PC-3 (cell line): ENCODE measurements around the gene MAT2B.

Experiments
- EZH2phosphoT487 ChIP-seq: fragments of 300-600 bp; sonication (generic); IDR thresholded peaks from 2 replicates; pipeline ENCODE4 v1.6.1; 2018; ENCODE audit warnings: mild to moderate bottlenecking, antibody characterized with exemption, low read length, borderline replicate concordance
- TF ChIP-seq, protein P1 (sequence below): fragments of 300-600 bp; sonication (generic); conservative IDR thresholded peaks from 2 replicates; pipeline ENCODE4 v1.5.1; 2017; ENCODE audit warnings: antibody characterized with exemption, low read depth, mild to moderate bottlenecking, low read length

DNA sequence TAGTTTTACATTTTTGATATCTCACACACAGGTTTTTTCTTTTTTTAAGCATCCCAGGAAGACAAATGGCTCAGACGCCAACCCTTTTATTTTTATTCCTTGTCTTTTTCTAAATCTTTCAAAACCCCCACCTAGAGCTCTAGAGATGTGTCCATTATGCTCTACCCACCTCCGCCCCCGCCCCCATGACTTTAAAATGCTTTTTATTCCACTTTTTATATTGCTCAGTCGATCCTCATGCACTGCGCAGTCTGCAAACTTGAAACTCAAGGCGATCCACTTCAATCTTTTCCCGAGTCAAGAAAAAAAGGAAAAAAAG is 411 bp upstream of the MAT2B start:
- TF ChIP-seq, protein P1, sequence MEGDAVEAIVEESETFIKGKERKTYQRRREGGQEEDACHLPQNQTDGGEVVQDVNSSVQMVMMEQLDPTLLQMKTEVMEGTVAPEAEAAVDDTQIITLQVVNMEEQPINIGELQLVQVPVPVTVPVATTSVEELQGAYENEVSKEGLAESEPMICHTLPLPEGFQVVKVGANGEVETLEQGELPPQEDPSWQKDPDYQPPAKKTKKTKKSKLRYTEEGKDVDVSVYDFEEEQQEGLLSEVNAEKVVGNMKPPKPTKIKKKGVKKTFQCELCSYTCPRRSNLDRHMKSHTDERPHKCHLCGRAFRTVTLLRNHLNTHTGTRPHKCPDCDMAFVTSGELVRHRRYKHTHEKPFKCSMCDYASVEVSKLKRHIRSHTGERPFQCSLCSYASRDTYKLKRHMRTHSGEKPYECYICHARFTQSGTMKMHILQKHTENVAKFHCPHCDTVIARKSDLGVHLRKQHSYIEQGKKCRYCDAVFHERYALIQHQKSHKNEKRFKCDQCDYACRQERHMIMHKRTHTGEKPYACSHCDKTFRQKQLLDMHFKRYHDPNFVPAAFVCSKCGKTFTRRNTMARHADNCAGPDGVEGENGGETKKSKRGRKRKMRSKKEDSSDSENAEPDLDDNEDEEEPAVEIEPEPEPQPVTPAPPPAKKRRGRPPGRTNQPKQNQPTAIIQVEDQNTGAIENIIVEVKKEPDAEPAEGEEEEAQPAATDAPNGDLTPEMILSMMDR: no peak
- no peak for TF ChIP-seq EZH2phosphoT487
